B cell (primary cell): ENCODE measurements around the gene B4GALT3. TPM values are rescaled to one million over a fixed set of nuclear protein-coding genes. Genes with fewer than 3 reads are reported as not detected.
A peak's percentile ranks its signal among the peaks of the same experiment; 100 is the strongest.

Source experiments
- ATAC-seq: fragments of 200-7000 bp; cut with Tn5 transposase; one replicate; pipeline ENCODE4 v1.10.0; 2021; ENCODE audit warnings: low read depth, mild to moderate bottlenecking, moderate number of reproducible peaks, moderate library complexity
- CTCF ChIA-PET: fragments of 350-600 bp; sonication (Branson Sonifier 250); formaldehyde crosslinking; loops from one replicate; lab custom pipeline; 2021; ENCODE audit warnings: antibody characterized with exemption, inconsistent platforms; lab: Charles Lee
- POLR2A ChIA-PET: fragments of 350-600 bp; sonication (Branson Sonifier 250); formaldehyde crosslinking; loops from one replicate; lab custom pipeline; 2021; ENCODE audit warnings: antibody characterized with exemption; lab: Charles Lee
- DNase-seq: peaks from one replicate; pipeline ENCODE4 v3.0.0; 2013
- H2AFZ ChIP-seq: 2 replicates; pipeline ENCODE4 v1.6.1; 2012; ENCODE audit warnings: mild to moderate bottlenecking, low read depth, low read length; ENCODE audit not compliant: insufficient read depth, poor library complexity, severe bottlenecking
- H3K27ac ChIP-seq, 2 donors: 1 replicate in 1 of 2; 2 replicates in 1 of 2; pipeline ENCODE4 v1.5.1; 2012 to 2013; ENCODE audit warnings: low read length in 2 of 2, mild to moderate bottlenecking in 2 of 2, moderate library complexity in 1 of 2
- H3K27me3 ChIP-seq, 4 experiments: fragments of 200-600 bp in 1 of 4; sonication (generic) in 1 of 4; replicated peaks in 1 of 4; 1 replicate in 2 of 4; 2 replicates in 2 of 4; pipeline versions ENCODE4 v1.6.1 to v1.7.0; 2013 to 2016; ENCODE audit warnings: low read length in 3 of 4, mild to moderate bottlenecking in 2 of 4, mixed read lengths in 1 of 4, moderate library complexity in 1 of 4; ENCODE audit not compliant: insufficient read depth in 4 of 4, control insufficient read depth in 3 of 4; ENCODE audit errors: control extremely low read depth in 1 of 4
- H3K36me3 ChIP-seq, 2 experiments: replicated peaks in 1 of 2; 1 replicate in 1 of 2; 2 replicates in 1 of 2; pipeline versions ENCODE4 v1.6.1 to v1.7.1; 2013; ENCODE audit warnings: low read length in 1 of 2; ENCODE audit not compliant: insufficient read depth in 2 of 2, control insufficient read depth in 1 of 2; ENCODE audit errors: control extremely low read depth in 1 of 2, extremely low read depth in 1 of 2
- H3K4me1 ChIP-seq, 2 donors: fragments of 200-600 bp in 1 of 2; sonication (generic) in 1 of 2; 1 replicate in 1 of 2; 2 replicates in 1 of 2; pipeline versions ENCODE4 v1.5.1 to v1.6.1; 2013 to 2017; ENCODE audit warnings: low read length in 2 of 2; ENCODE audit not compliant: control insufficient read depth in 2 of 2, insufficient read depth in 2 of 2
- H3K4me2 ChIP-seq: replicated peaks from 2 replicates; pipeline ENCODE3; 2012; ENCODE audit warnings: mild to moderate bottlenecking, low read depth, low read length; ENCODE audit not compliant: poor library complexity, severe bottlenecking
- H3K4me3 ChIP-seq, 5 experiments: fragments of 200-600 bp in 1 of 5; sonication (generic) in 1 of 5; 1 replicate in 3 of 5; 2 replicates in 2 of 5; pipeline versions ENCODE4 v1.5.1 to v1.7.0; 2011 to 2016; ENCODE audit warnings: low read length in 4 of 5, mild to moderate bottlenecking in 4 of 5, low read depth in 2 of 5, control low read depth in 1 of 5, moderate library complexity in 1 of 5; ENCODE audit not compliant: insufficient read depth in 1 of 5; ENCODE audit errors: control extremely low read depth in 1 of 5, extremely low read depth in 1 of 5
- H3K79me2 ChIP-seq: fragments of 200-600 bp; sonication (generic); one replicate; pipeline ENCODE4 v1.6.0; 2016; ENCODE audit warnings: low read length; ENCODE audit not compliant: control insufficient read depth, insufficient read depth
- H3K9ac ChIP-seq: fragments of 200-600 bp; sonication (generic); 2 replicates; pipeline ENCODE4 v1.6.1; 2017; ENCODE audit warnings: mild to moderate bottlenecking, low read length, moderate library complexity
- H3K9me3 ChIP-seq, 3 donors: one replicate each; pipeline versions ENCODE4 v1.6.1 to v1.7.1; 2013; ENCODE audit warnings: low read length in 2 of 3; ENCODE audit not compliant: control insufficient read depth in 2 of 3, insufficient read depth in 1 of 3; ENCODE audit errors: control extremely low read depth in 1 of 3
- H4K20me1 ChIP-seq: 2 replicates; pipeline ENCODE4 v1.6.0; 2012; ENCODE audit warnings: mild to moderate bottlenecking, low read length; ENCODE audit not compliant: insufficient read depth, control insufficient read depth, poor library complexity, severe bottlenecking
- H3K27ac Mint-ChIP-seq: one replicate; pipeline ENCODE4 v1.8.0; 2021; ENCODE audit warnings: mixed read lengths
- H3K27me3 Mint-ChIP-seq: one replicate; pipeline ENCODE4 v1.8.0; 2021; ENCODE audit warnings: mixed read lengths
- H3K4me1 Mint-ChIP-seq: one replicate; pipeline ENCODE4 v1.8.0; 2021; ENCODE audit warnings: mixed read lengths
- H3K4me3 Mint-ChIP-seq: one replicate; pipeline ENCODE4 v1.8.0; 2021; ENCODE audit warnings: mixed read lengths
- H3K9me3 Mint-ChIP-seq: one replicate; pipeline ENCODE4 v1.8.0; 2022; ENCODE audit warnings: mixed read lengths; ENCODE audit not compliant: insufficient read depth
- EZH2 ChIP-seq: IDR thresholded peaks from 2 replicates; pipeline ENCODE4 v1.6.1; 2012; ENCODE audit warnings: borderline replicate concordance, low read depth, mild to moderate bottlenecking, moderate library complexity, low read length; ENCODE audit not compliant: insufficient read depth, poor library complexity, severe bottlenecking
- WGBS: methylation state at CpG from one replicate; pipeline ENCODE4 v1.1.5; 2013; ENCODE audit warnings: missing lambda C conversion rate; ENCODE audit not compliant: insufficient coverage; 5-methylcytosine and 5-hydroxymethylcytosine counted together
- intact Hi-C: fragments of 100-400 bp; cut with micrococcal nuclease; formaldehyde crosslinking; loops from one replicate; pipeline ENCODE4 v1.10.0; 2022
- polyA plus RNA-seq: library from polyadenylated mRNA; depleted of rRNA; stranded (reverse); fragments of >200 nt; gene quantifications from 2 replicates; pipeline ENCODE4 v1.2.3, GENCODE V29; 2012
- total RNA-seq, 2 donors: library from RNA; stranded (reverse); fragments of 120-200 nt in 1 of 2; gene quantifications; 1 replicate in 1 of 2; 2 replicates in 1 of 2; pipeline versions ENCODE4 v1.2.3 to v1.2.4, GENCODE V29; 2013 to 2022
- TF ChIP-seq, protein P1 (sequence below): fragments of 200-600 bp; IDR thresholded peaks from one replicate; pipeline ENCODE4 v1.8.0; 2022; ENCODE audit warnings: antibody characterized with exemption, mild to moderate bottlenecking

B4GALT3 gene
- total and polyA plus RNA-seq, 2 donors (not counting 1 experiment from before 2014, with no cell fraction given): 37.6 to 59.6 TPM

DNA sequence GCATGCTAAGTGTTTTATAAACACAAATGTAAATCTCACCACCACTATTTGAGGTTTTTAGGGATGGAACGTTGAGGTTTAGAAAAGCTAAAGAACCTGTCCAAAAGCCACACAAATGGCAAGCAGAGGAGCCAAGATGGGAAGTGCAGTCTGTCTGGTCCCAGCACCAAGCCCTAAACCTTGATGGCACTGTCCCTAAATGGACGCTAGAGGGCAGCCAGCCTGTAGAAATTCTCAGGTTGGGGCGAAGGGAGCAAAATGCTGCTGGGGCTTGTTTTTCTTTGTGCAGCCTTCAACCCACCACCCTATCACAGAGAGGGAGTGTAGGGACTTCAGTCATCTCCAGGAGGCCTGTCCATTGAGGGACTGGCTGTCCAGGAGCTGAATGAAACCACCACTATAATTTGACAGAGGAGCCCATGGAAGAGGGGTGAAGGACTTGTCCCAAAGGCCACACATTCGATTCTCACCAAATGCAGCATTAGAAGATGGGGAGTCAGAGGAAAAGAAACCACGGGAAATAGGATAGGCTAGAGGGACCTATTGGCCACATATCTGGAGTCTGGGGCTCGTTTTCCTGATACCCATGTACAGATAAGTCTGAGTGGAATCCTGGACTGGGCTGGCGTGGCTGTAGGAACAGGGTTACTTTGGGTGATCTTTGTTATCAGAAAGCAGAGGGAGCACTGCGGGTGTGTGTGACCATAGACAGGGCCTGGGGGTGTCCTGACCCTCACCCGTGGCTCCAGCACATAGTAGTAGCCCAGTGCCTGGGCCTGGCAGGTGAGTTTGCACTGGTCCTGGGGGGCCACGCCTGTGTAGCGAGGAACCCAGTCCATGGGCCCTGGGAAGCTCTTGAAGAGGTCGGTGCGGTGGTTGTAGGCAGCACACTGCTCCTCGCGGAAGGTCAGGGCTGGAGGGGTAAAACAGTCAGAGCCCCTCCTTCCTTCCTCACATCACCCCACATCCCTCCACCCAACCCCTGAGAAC lies 15.5 kb upstream of the B4GALT3 start:
- intact Hi-C loops: loop anchor here (1.0 to 5.0 kb wide), 5 partner anchors 10 to 190 kb away; partner anchors contain the start of genes NDUFS2, PPOX and TOMM40L
- no peaks in the 10 kb centered on the region for H4K20me1 ChIP-seq
- H3K27ac Mint-ChIP-seq: peak overlapping the region; percentile 72
- H3K36me3 ChIP-seq: no peaks in the 10 kb centered on the region
- ChIA-PET CTCF (interaction anchor here (0.6 to 4.8 kb wide), 23 partner anchors 10 to 191 kb away, joined by 3 to 64 read pairs (median 3); partner anchors contain the start of genes DEDD, NDUFS2, PPOX and TOMM40L), POLR2A (no interaction called here)
- H3K9ac ChIP-seq: no peak overlapping the region
- H3K4me1 Mint-ChIP-seq: peaks cover 56% of the 10 kb centered on the region
- no peak overlapping the region for H3K4me3 ChIP-seq
- no peak for TF ChIP-seq EZH2
- TF ChIP-seq, protein P1, sequence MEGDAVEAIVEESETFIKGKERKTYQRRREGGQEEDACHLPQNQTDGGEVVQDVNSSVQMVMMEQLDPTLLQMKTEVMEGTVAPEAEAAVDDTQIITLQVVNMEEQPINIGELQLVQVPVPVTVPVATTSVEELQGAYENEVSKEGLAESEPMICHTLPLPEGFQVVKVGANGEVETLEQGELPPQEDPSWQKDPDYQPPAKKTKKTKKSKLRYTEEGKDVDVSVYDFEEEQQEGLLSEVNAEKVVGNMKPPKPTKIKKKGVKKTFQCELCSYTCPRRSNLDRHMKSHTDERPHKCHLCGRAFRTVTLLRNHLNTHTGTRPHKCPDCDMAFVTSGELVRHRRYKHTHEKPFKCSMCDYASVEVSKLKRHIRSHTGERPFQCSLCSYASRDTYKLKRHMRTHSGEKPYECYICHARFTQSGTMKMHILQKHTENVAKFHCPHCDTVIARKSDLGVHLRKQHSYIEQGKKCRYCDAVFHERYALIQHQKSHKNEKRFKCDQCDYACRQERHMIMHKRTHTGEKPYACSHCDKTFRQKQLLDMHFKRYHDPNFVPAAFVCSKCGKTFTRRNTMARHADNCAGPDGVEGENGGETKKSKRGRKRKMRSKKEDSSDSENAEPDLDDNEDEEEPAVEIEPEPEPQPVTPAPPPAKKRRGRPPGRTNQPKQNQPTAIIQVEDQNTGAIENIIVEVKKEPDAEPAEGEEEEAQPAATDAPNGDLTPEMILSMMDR: peak; percentile 92
- peak overlapping the region; percentile 39 for H2AFZ ChIP-seq
- peaks cover 26% of the 10 kb centered on the region for H3K79me2 ChIP-seq
- H3K9me3 Mint-ChIP-seq: no peaks in the 10 kb centered on the region
- no peak overlapping the region for H3K4me3 Mint-ChIP-seq
- H3K27me3 Mint-ChIP-seq: no peaks in the 10 kb centered on the region
- H3K9me3 ChIP-seq: no peaks in the 10 kb centered on the region
- ATAC-seq: peak; percentile 91
- peak; percentile 83 for DNase-seq
- H3K4me1 ChIP-seq: peaks cover 56 to 71% of the 10 kb centered on the region in 2 donors
- H3K4me2 ChIP-seq: peak overlapping the region; percentile 12
- H3K27me3 ChIP-seq: no peaks in the 10 kb centered on the region
- WGBS: 93% methylated on average over 12 of the region's 15 CpGs
- H3K27ac ChIP-seq: no peak overlapping the region
